K562 (cell line): ENCODE results near the gene SYNGR3.

Experiments used
- KDM4B ChIP-seq, 2 experiments: fragments of 450-650 bp in 1 of 2; sonication (generic) in 1 of 2; IDR thresholded peaks; 2 replicates each; pipeline ENCODE4 v1.6.1; 2016 to 2017; ENCODE audit warnings: borderline replicate concordance in 2 of 2, antibody characterized with exemption in 1 of 2, low read depth in 1 of 2, mild to moderate bottlenecking in 1 of 2
- TF ChIP-seq, protein P1 (sequence below): fragments of 250-450 bp; sonication (Bioruptor Pico); IDR thresholded peaks from 2 replicates; pipeline ENCODE4 v1.8.0; 2021; ENCODE audit warnings: borderline replicate concordance, mild to moderate bottlenecking, moderate library complexity; ENCODE audit not compliant: poor library complexity, severe bottlenecking

DNA sequence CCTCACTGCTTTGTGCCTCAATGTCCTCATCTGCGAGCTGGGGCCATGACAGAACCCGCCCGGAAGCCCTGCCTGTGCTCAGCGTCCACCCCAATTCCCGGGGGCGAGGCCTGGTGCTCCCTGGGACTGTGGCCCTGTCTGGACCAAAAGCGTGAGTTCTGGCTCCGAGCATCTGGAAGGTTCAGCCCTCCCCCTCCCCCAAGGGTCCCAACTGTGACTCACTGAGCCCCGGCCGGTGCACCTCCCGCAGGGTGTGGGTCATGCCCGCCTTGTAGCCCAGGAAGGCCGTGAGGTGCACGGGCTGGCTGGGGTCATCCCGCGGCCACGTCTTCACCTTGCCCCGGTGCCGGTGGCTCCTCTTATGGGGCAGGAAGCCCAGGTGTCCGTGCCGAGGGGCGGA lies 36.0 kb upstream of the SYNGR3 start:
- TF ChIP-seq, protein P1, sequence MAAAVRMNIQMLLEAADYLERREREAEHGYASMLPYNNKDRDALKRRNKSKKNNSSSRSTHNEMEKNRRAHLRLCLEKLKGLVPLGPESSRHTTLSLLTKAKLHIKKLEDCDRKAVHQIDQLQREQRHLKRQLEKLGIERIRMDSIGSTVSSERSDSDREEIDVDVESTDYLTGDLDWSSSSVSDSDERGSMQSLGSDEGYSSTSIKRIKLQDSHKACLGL (CRISPR knock-in tag): no peak
- no peak for TF ChIP-seq KDM4B (IDR thresholded peaks at IDR 0.05; ENCODE audit: borderline replicate concordance in 2 of 2, low read depth in 1 of 2)
